ENCODE measurements around the gene HLA-F. TPM values are rescaled to one million over a fixed set of nuclear protein-coding genes. Genes with fewer than 3 reads are reported as not detected.

The HLA-F gene
- total and polyA plus RNA-seq, 4 donors = 76.2 to 451 (median 153) TPM

DNA sequence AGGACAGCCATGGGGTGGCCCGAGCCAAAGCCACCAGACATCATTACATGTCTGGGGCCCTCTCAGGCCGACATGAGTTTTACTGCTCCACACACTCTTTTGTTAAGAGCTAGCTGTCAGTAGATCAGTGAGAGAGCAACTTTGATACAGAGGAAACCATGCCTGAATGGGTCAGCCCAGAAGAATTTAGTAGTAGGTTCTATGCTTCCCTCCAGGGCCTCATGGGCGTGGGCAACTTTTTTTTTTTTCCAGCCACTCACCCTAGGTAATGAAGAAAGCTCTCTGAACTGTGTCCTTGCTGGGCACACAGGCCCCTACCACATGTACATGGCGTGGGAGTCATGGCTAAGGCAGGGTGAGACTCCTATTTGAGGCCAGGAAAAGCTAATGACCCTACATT is 38.8 kb downstream of the HLA-F start:
- H3K27ac ChIP-seq (ENCODE audit: low read depth in 1 of 2, low read length in 1 of 2) = no peak overlapping the region
- H3K9ac ChIP-seq (ENCODE audit: insufficient read depth in 1 of 2, low read length in 2 of 2) = no peak overlapping the region
- H3K36me3 ChIP-seq (ENCODE audit: control insufficient read depth in 4 of 4, insufficient read depth in 4 of 4, low read length in 4 of 4) = no peaks in the 10 kb centered on the region
- WGBS, 2 donors = 42 to 77% methylated on average over 4 of the region's 4 CpGs
- H3K27me3 ChIP-seq (ENCODE audit: control insufficient read depth in 3 of 3, insufficient read depth in 3 of 3, low read length in 2 of 3) = peaks cover 0 to 4% (median 3%) of the 10 kb centered on the region in 3 donors
- peaks cover 0 to 12% (median 6%) of the 10 kb centered on the region in 5 donors for H3K4me1 ChIP-seq (ENCODE audit: control insufficient read depth in 5 of 5, insufficient read depth in 5 of 5, low read length in 5 of 5)
- ATAC-seq (ENCODE audit: insufficient read depth, low FRiP score) = no peak
- TF ChIP-seq, protein P1, sequence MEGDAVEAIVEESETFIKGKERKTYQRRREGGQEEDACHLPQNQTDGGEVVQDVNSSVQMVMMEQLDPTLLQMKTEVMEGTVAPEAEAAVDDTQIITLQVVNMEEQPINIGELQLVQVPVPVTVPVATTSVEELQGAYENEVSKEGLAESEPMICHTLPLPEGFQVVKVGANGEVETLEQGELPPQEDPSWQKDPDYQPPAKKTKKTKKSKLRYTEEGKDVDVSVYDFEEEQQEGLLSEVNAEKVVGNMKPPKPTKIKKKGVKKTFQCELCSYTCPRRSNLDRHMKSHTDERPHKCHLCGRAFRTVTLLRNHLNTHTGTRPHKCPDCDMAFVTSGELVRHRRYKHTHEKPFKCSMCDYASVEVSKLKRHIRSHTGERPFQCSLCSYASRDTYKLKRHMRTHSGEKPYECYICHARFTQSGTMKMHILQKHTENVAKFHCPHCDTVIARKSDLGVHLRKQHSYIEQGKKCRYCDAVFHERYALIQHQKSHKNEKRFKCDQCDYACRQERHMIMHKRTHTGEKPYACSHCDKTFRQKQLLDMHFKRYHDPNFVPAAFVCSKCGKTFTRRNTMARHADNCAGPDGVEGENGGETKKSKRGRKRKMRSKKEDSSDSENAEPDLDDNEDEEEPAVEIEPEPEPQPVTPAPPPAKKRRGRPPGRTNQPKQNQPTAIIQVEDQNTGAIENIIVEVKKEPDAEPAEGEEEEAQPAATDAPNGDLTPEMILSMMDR (IDR thresholded peaks at IDR 0.05; ENCODE audit: control extremely low read depth, extremely low read depth) = no peak
- H3K9me3 ChIP-seq (ENCODE audit: control insufficient read depth in 4 of 4, insufficient read depth in 3 of 4, low read length in 3 of 4) = no peaks in the 10 kb centered on the region
- no peak for DNase-seq
- H3K4me3 ChIP-seq = no peak overlapping the region

DNA sequence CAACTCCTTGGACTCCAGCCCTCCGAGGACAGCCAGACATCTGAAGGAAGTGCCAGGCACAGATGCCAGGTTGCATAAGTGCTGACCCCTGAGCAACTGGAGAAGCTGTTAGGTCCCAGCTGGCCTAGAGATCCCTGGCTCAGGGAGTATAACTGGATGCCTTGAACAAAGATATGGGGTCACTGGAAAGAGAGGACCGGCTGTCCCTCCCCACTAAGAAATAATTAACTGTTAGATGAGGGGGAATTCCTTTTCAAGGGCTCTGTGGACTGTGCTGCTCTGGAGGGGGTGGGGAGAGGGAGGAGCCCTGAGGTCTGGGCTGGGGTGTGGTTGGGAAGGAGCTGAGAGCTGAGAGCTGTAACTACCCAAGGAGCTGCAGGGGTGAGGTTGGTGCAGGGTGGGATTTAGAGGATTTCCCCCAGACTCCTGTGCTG is 39.6 kb downstream of the HLA-F start:
- TF ChIP-seq, protein P1 (IDR thresholded peaks at IDR 0.05; ENCODE audit: control extremely low read depth, extremely low read depth) = no peak
- Histone ChIP-seq H3K9ac (ENCODE audit: insufficient read depth in 1 of 2, low read length in 2 of 2) (no peak overlapping the region), H3K4me3 (no peak overlapping the region), H3K9me3 (ENCODE audit: control insufficient read depth in 4 of 4, insufficient read depth in 3 of 4, low read length in 3 of 4) (no peaks in the 10 kb centered on the region), H3K27me3 (ENCODE audit: control insufficient read depth in 3 of 3, insufficient read depth in 3 of 3, low read length in 2 of 3) (no peaks in the 10 kb centered on the region), H3K27ac (ENCODE audit: low read depth in 1 of 2, low read length in 1 of 2) (no peak overlapping the region), H3K36me3 (ENCODE audit: control insufficient read depth in 4 of 4, insufficient read depth in 4 of 4, low read length in 4 of 4) (no peaks in the 10 kb centered on the region), H3K4me1 (ENCODE audit: control insufficient read depth in 5 of 5, insufficient read depth in 5 of 5, low read length in 5 of 5) (peaks cover 0 to 12% (median 6%) of the 10 kb centered on the region in 5 donors)
- ATAC-seq (ENCODE audit: insufficient read depth, low FRiP score) = no peak
- WGBS, 2 donors = 35 to 55% methylated on average over 2 of the region's 2 CpGs
- DNase-seq = peak; percentile 69 to 76 (median 76)

DNA sequence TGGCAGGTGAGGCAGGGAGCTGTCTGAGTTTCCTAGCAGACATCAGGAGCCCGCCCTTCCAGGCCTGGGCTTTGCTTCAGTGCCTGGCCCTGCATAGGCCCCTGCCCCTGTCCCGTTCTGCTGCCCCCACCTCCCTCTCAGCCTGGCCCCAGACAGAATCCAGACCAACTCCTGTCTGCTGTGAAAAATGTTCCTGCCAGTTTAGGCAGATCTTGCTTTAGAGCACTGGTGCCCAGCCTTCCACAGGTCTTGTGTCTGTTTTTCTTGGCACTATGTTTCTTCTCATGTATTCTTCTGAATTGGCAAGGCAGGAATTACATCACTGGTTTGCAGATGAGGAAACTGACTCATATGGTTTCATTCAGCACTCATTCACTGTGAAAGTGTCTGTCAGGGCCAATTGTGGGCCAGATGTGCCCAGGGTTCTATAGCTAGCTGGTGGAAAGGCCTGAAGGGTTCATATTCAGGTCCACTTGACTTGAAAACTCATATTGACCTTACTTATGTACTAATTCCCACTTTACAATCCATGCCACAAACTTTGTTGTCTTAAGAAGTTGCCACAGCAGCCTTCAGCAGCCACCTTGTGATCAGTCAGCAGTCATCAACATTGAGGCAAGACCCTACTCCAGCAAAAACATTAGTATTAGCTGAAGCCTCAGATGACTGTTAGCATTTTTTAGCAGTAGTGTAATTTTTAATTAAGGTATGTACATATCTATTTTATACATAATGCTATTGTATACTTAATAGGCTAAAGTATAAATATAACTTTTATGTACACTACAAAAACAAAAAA is 40.5 kb downstream of the HLA-F start:
- no peak for ATAC-seq (ENCODE audit: insufficient read depth, low FRiP score)

More for the DNA sequence above, 40.5 kb downstream of the HLA-F start:
- TF ChIP-seq, protein P1 (IDR thresholded peaks at IDR 0.05; ENCODE audit: control extremely low read depth, extremely low read depth) = no peak
- 79 to 94% methylated on average over 2 of the region's 2 CpGs for WGBS, 2 donors
- peak in 1 of 3 donors; percentile 9 for DNase-seq
- no peak overlapping the region for H3K27ac ChIP-seq (ENCODE audit: low read depth in 1 of 2, low read length in 1 of 2)
- no peaks in the 10 kb centered on the region for H3K9me3 ChIP-seq (ENCODE audit: control insufficient read depth in 4 of 4, insufficient read depth in 3 of 4, low read length in 3 of 4)
- H3K36me3 ChIP-seq (ENCODE audit: control insufficient read depth in 4 of 4, insufficient read depth in 4 of 4, low read length in 4 of 4) = no peaks in the 10 kb centered on the region
- no peaks in the 10 kb centered on the region for H3K27me3 ChIP-seq (ENCODE audit: control insufficient read depth in 3 of 3, insufficient read depth in 3 of 3, low read length in 2 of 3)
- no peak overlapping the region for H3K9ac ChIP-seq (ENCODE audit: insufficient read depth in 1 of 2, low read length in 2 of 2)
- peaks cover 0 to 12% (median 6%) of the 10 kb centered on the region in 5 donors for H3K4me1 ChIP-seq (ENCODE audit: control insufficient read depth in 5 of 5, insufficient read depth in 5 of 5, low read length in 5 of 5)
- no peak overlapping the region for H3K4me3 ChIP-seq

Measured in lung (tissue), 12 donors.